Ascending aorta (tissue), 2 donors: ENCODE measurements around the gene FYTTD1. TPM values are rescaled to one million over a fixed set of nuclear protein-coding genes. Genes with fewer than 3 reads are reported as not detected.

ENCODE experiments used
- DNase-seq, 2 donors: peaks; one replicate each; pipeline ENCODE4 v3.0.0-alpha.2; 2019; ENCODE audit warnings: low spot score in 2 of 2
- H3K27ac ChIP-seq, 2 donors: fragments of 200-600 bp; sonication (generic); one replicate each; pipeline ENCODE4 v1.5.1; 2016 to 2017; ENCODE audit warnings: mild to moderate bottlenecking in 1 of 2
- H3K27me3 ChIP-seq: fragments of 200-600 bp; sonication (generic); one replicate; pipeline ENCODE4 v1.5.1; 2017
- H3K36me3 ChIP-seq, 2 donors: fragments of 200-600 bp; sonication (generic); one replicate each; pipeline ENCODE4 v1.5.1; 2016
- H3K4me1 ChIP-seq, 2 donors: fragments of 200-600 bp; sonication (generic); one replicate each; pipeline ENCODE4 v1.5.1; 2016 to 2017; ENCODE audit warnings: mild to moderate bottlenecking in 1 of 2
- H3K4me3 ChIP-seq, 2 donors: fragments of 200-600 bp; sonication (generic); one replicate each; pipeline ENCODE4 v1.5.1; 2016 to 2017; ENCODE audit warnings: mild to moderate bottlenecking in 1 of 2
- H3K9me3 ChIP-seq, 2 donors: fragments of 200-600 bp; sonication (generic); one replicate each; pipeline ENCODE4 v1.5.1; 2016
- intact Hi-C: fragments of 100-400 bp; cut with DNase I; formaldehyde crosslinking; loops from one replicate; pipeline ENCODE4 v1.15.1; 2023
- total RNA-seq: library from RNA; depleted of rRNA; stranded (reverse); fragments of >200 nt; gene quantifications from one replicate; pipeline ENCODE4 v1.1.0, GENCODE V29; 2016
- TF ChIP-seq, protein P1 (sequence below), 3 experiments: fragments of 200-600 bp in 2 of 3; fragments of 450-650 bp in 1 of 3; sonication (generic) in 2 of 3; IDR thresholded peaks; one replicate each; pipeline ENCODE4 v1.5.1; 2016 to 2019; ENCODE audit warnings: antibody characterized with exemption in 3 of 3, mild to moderate bottlenecking in 1 of 3, moderate library complexity in 1 of 3

FYTTD1 gene
- total RNA-seq, 1 donor from 2014 or later, result 14.0 TPM

DNA sequence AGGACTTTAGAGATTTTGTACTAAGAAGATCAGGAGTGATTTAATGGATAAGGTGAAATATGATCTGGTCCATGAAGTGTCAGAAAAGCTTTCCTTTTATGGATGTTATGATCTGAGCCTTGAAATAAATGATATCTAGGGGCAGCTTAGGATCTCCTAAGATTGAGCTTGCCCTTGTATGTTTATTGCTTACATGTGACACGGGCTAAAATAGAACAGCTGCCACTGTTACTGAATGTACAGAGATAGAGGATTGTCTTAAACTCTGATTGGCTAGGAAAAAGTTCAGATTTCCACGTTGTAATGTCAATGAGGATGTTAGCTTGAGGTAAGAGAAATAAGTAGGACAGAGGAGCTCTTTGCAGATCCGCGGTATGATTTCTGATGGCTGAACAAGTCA, 8.8 kb downstream of the FYTTD1 start:
- H3K36me3 ChIP-seq, result peaks cover 27 to 36% of the 10 kb centered on the region in 2 donors
- DNase-seq, result no peak
- no peaks in the 10 kb centered on the region for H3K27me3 ChIP-seq
- H3K27ac ChIP-seq, result no peak overlapping the region
- intact Hi-C loops, result no loop called here
- no peaks in the 10 kb centered on the region for H3K4me1 ChIP-seq
- H3K9me3 ChIP-seq, result no peaks in the 10 kb centered on the region
- H3K4me3 ChIP-seq, result no peak overlapping the region
- TF ChIP-seq, protein P1, sequence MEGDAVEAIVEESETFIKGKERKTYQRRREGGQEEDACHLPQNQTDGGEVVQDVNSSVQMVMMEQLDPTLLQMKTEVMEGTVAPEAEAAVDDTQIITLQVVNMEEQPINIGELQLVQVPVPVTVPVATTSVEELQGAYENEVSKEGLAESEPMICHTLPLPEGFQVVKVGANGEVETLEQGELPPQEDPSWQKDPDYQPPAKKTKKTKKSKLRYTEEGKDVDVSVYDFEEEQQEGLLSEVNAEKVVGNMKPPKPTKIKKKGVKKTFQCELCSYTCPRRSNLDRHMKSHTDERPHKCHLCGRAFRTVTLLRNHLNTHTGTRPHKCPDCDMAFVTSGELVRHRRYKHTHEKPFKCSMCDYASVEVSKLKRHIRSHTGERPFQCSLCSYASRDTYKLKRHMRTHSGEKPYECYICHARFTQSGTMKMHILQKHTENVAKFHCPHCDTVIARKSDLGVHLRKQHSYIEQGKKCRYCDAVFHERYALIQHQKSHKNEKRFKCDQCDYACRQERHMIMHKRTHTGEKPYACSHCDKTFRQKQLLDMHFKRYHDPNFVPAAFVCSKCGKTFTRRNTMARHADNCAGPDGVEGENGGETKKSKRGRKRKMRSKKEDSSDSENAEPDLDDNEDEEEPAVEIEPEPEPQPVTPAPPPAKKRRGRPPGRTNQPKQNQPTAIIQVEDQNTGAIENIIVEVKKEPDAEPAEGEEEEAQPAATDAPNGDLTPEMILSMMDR (IDR thresholded peaks at IDR 0.05), result no peak

DNA sequence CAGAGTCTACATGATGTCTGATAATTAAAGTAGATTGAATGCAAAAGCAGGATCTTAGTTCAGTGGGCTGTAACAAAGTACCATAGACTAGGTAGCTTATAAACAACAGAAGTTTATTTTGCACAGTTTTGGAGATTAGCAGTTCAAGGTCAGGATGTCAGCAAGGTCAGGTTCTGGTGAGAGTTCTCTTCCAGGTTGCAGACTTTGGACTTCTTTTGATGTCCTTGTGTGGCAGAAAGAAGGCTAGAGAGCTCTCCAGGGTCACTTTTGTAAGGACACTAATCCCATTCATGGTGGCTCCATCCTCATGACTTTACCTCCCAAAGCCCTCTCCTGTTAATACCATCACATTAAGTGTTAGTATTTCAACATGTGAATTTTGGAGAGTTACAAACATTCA, 12.1 kb downstream of the FYTTD1 start:
- H3K9me3 ChIP-seq, result no peaks in the 10 kb centered on the region
- H3K4me1 ChIP-seq, result no peaks in the 10 kb centered on the region
- no peak overlapping the region for H3K4me3 ChIP-seq
- no peak for DNase-seq
- intact Hi-C loops, result no loop called here
- TF ChIP-seq, protein P1 (IDR thresholded peaks at IDR 0.05), result no peak
- peaks cover 29 to 55% of the 10 kb centered on the region in 2 donors for H3K36me3 ChIP-seq
- no peaks in the 10 kb centered on the region for H3K27me3 ChIP-seq
- no peak overlapping the region for H3K27ac ChIP-seq

DNA sequence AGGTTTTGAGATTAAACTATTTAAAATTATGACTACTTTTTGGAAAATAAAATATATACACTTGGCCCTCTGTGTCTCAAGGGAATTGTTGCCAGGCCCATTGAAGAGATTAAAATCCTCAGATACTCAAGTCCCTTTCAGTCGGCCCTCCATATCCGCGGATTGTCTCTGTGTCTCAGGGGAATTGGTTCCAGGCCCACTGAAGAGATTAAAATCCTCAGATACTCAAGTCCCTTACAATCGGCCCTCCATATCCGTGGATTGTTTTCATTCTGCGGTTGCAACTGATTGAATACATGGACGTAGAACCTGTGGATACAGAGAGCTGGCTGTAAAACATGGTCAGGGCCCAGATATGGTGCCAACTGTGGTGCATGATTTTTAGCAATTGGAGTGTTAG, 25.6 kb downstream of the FYTTD1 start:
- H3K9me3 ChIP-seq, result no peaks in the 10 kb centered on the region
- TF ChIP-seq, protein P1 (IDR thresholded peaks at IDR 0.05), result no peak
- intact Hi-C loops, result no loop called here
- no peaks in the 10 kb centered on the region for H3K27me3 ChIP-seq
- H3K36me3 ChIP-seq, result peaks cover 68 to 95% of the 10 kb centered on the region in 2 donors
- no peak for DNase-seq
- H3K4me3 ChIP-seq, result no peak overlapping the region
- H3K4me1 ChIP-seq, result no peaks in the 10 kb centered on the region
- H3K27ac ChIP-seq, result no peak overlapping the region

DNA sequence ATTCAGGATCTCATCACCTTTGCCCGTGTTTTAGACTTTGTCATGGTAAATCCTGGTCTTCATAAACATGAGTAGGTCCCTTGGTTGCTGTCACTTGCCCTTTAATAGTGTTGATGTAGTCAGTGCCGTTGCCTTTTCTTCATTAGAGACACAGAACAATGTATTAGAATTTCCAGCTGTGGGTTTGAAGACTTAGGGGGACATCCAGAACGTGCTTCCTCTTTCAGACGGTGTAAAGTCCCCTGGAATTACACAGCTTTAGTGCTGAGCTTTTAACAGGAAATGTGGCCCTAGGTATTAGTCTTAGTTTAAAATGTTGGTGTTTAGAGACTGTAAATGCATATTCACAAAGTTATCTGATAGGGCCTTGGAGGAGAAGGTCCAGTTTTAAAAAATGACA, 32.5 kb downstream of the FYTTD1 start:
- TF ChIP-seq, protein P1 (IDR thresholded peaks at IDR 0.05), result no peak
- Histone ChIP-seq H3K4me1 (no peaks in the 10 kb centered on the region), H3K27me3 (no peaks in the 10 kb centered on the region), H3K36me3 (peaks cover 51 to 83% of the 10 kb centered on the region in 2 donors), H3K9me3 (no peaks in the 10 kb centered on the region), H3K4me3 (no peak overlapping the region), H3K27ac (no peak overlapping the region)
- intact Hi-C loops, result no loop called here
- DNase-seq, result no peak

DNA sequence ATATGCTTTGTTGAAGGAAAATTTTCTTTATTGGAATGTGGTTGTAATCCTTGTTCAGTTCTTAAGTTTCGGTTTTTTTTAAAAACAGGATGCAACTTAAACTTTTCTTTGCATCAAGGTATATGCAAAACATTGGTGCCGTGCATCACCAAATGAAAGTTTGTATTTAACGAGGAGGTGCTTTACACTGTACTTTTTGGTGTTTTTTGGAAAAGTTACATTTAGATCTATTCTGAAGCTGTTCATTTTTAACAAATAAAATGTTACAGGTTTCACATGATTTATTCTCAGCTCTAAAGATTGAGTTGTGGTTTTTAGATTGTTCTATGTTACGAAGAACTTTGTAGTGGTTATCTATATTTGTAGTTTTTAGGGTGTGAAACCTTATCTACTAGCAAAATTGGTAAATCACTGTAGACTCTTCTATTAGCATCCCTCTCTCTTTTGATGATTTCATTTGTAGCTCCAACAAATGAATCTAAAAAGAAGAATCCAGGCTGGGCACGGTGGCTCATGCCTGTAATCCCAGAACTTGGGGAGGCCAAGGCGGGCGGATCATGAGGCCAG, 34.4 kb downstream of the FYTTD1 start:
- peaks cover 32 to 65% of the 10 kb centered on the region in 2 donors for H3K36me3 ChIP-seq
- H3K9me3 ChIP-seq, result no peaks in the 10 kb centered on the region
- TF ChIP-seq, protein P1 (IDR thresholded peaks at IDR 0.05), result no peak
- H3K4me1 ChIP-seq, result no peaks in the 10 kb centered on the region
- H3K27ac ChIP-seq, result no peak overlapping the region
- H3K4me3 ChIP-seq, result no peak overlapping the region
- DNase-seq, result no peak
- H3K27me3 ChIP-seq, result no peaks in the 10 kb centered on the region
- intact Hi-C loops, result no loop called here

DNA sequence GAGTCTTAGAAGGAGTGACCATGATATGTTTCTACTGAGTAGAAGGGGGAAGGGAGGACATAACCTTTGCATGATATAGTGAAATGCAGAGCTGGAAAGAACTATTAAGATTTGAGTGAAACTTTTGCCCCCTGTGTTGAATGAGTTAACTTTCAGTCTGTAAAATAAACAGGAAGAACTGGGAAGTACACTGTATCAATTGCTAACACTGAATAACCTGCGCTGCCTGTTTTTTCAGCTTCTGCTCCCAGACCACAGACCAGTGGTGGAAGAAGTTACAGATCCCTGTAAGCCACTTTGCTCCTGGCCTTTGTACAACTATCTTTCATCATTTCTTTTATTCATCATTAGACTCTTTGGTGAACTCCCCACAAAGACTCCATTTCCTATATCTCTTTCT, 37.7 kb downstream of the FYTTD1 start:
- H3K27me3 ChIP-seq, result no peaks in the 10 kb centered on the region
- no peak overlapping the region for H3K27ac ChIP-seq
- no peak overlapping the region for H3K4me3 ChIP-seq
- DNase-seq, result no peak
- TF ChIP-seq, protein P1 (IDR thresholded peaks at IDR 0.05), result no peak
- intact Hi-C loops, result loop anchor here (5.0 kb wide), 1 partner anchor 35 kb away; no protein-coding TSS in a partner anchor
- no peaks in the 10 kb centered on the region for H3K9me3 ChIP-seq
- peaks cover 14 to 34% of the 10 kb centered on the region in 2 donors for H3K36me3 ChIP-seq
- no peaks in the 10 kb centered on the region for H3K4me1 ChIP-seq
